HepG2 (cell line): ENCODE data around the gene LIMS2. TPM values are rescaled to one million over a fixed set of nuclear protein-coding genes. Genes with fewer than 3 reads are reported as not detected.

Experiments used
- BCL6 ChIP-seq: IDR thresholded peaks from 2 replicates; pipeline ENCODE4 v1.6.1; 2016; ENCODE audit warnings: missing genetic modification reagents, missing compliant biosample characterization
- DR1 ChIP-seq: sonication (generic); formaldehyde crosslinking; IDR thresholded peaks from 2 replicates; pipeline ENCODE4 v1.8.0; 2021; ENCODE audit warnings: mild to moderate bottlenecking, missing genetic modification reagents, inconsistent platforms
- E2F5 ChIP-seq: sonication (generic); formaldehyde crosslinking; conservative IDR thresholded peaks from 2 replicates; pipeline ENCODE4 v1.4.0; 2020; ENCODE audit warnings: missing genetic modification reagents
- HDAC6 ChIP-seq: fragments of 200-600 bp; sonication (generic); IDR thresholded peaks from 2 replicates; pipeline ENCODE4 v1.7.0; 2017; ENCODE audit warnings: mild to moderate bottlenecking, antibody characterized with exemption, low read length, low read depth
- KDM5B ChIP-seq: sonication (generic); formaldehyde crosslinking; IDR thresholded peaks from 2 replicates; pipeline ENCODE4 v1.4.0; 2020; ENCODE audit warnings: missing genetic modification reagents, mild to moderate bottlenecking, borderline replicate concordance
- MAF1 ChIP-seq: sonication (generic); formaldehyde crosslinking; IDR thresholded peaks from 2 replicates; pipeline ENCODE4 v1.5.0; 2020; ENCODE audit warnings: missing genetic modification reagents, borderline replicate concordance
- MBD4 ChIP-seq: IDR thresholded peaks from 2 replicates; pipeline ENCODE4 v1.6.1; 2012; ENCODE audit warnings: low read length, inconsistent platforms, borderline replicate concordance
- MED1 ChIP-seq: sonication (generic); formaldehyde crosslinking; IDR thresholded peaks from 2 replicates; pipeline ENCODE4 v1.4.0; 2020; ENCODE audit warnings: missing genetic modification reagents
- MXD3 ChIP-seq: IDR thresholded peaks from 2 replicates; pipeline ENCODE4 v1.6.1; 2016; ENCODE audit warnings: mild to moderate bottlenecking, missing biosample characterization, missing genetic modification reagents
- SMAD3 ChIP-seq: sonication (generic); formaldehyde crosslinking; IDR thresholded peaks from 2 replicates; pipeline ENCODE4 v1.4.0; 2020; ENCODE audit warnings: missing genetic modification reagents
- SNAPC2 ChIP-seq: sonication (generic); formaldehyde crosslinking; IDR thresholded peaks from 2 replicates; pipeline ENCODE4 v1.8.1; 2022; ENCODE audit warnings: mild to moderate bottlenecking, missing genetic modification reagents
- TBL1XR1 ChIP-seq: fragments of 150-350 bp; IDR thresholded peaks from 2 replicates; pipeline ENCODE4 v1.6.1; 2014; ENCODE audit warnings: borderline replicate concordance, low read length; ENCODE audit not compliant: partially characterized antibody
- TIGD3 ChIP-seq: sonication (generic); formaldehyde crosslinking; IDR thresholded peaks from 2 replicates; pipeline ENCODE4 v1.5.1; 2020; ENCODE audit warnings: mild to moderate bottlenecking, missing genetic modification reagents, borderline replicate concordance
- ZBTB34 ChIP-seq: sonication (generic); formaldehyde crosslinking; IDR thresholded peaks from 2 replicates; pipeline ENCODE4 v1.8.0; 2022; ENCODE audit warnings: mild to moderate bottlenecking, missing genetic modification reagents
- ZBTB4 ChIP-seq: sonication (generic); formaldehyde crosslinking; IDR thresholded peaks from 2 replicates; pipeline ENCODE4 v1.4.0; 2020; ENCODE audit warnings: missing genetic modification reagents, mild to moderate bottlenecking, borderline replicate concordance
- ZBTB7B ChIP-seq: sonication (generic); formaldehyde crosslinking; IDR thresholded peaks from 2 replicates; pipeline ENCODE4 v1.4.0; 2020; ENCODE audit warnings: missing genetic modification reagents
- ZMAT3 ChIP-seq: sonication (generic); formaldehyde crosslinking; conservative IDR thresholded peaks from 2 replicates; pipeline ENCODE4 v1.7.0; 2021; ENCODE audit warnings: missing genetic modification reagents
- ZNF446 ChIP-seq: sonication (generic); formaldehyde crosslinking; IDR thresholded peaks from 2 replicates; pipeline ENCODE4 v1.5.0; 2020; ENCODE audit warnings: mild to moderate bottlenecking, missing genetic modification reagents
- ZNF839 ChIP-seq: sonication (generic); formaldehyde crosslinking; IDR thresholded peaks from 2 replicates; pipeline ENCODE4 v1.4.0; 2020; ENCODE audit warnings: missing genetic modification reagents, mild to moderate bottlenecking, borderline replicate concordance
- ZSCAN12 ChIP-seq: sonication (generic); formaldehyde crosslinking; IDR thresholded peaks from 2 replicates; pipeline ENCODE4 v1.9.0; 2021; ENCODE audit warnings: mild to moderate bottlenecking, missing genetic modification reagents
- polyA plus RNA-seq, 8 experiments: library from polyadenylated mRNA; depleted of rRNA in 3 of 8; stranded (reverse) in 7 of 8; unstranded in 1 of 8; fragments of >200 nt; fragmentation: Illumina TruSeq in 4 of 8; extraction: Trizol in 4 of 8; gene quantifications; 2 replicates each; pipeline versions ENCODE4 v1.2.1 to v1.2.3, GENCODE V29; 2011 to 2016; ENCODE audit warnings: low read depth in 4 of 8, missing spikeins in 1 of 8, mixed read lengths in 1 of 8; ENCODE audit not compliant: insufficient read depth in 1 of 8
- total RNA-seq, 5 experiments: library from RNA; depleted of rRNA; stranded (reverse); fragments of >200 nt; fragmentation: Illumina TruSeq; extraction: Trizol; gene quantifications; 2 replicates each; pipeline ENCODE4 v1.2.3, GENCODE V29; 2016; ENCODE audit warnings: low read depth in 1 of 5

The LIMS2 gene
- total and polyA plus RNA-seq, 2 of the 13 experiments (the other 11 are each of a cell fraction or from before 2014, with no cell fraction given): 1.0 to 1.9 TPM

GRCh38 chr2:127701193-127701650 lies 25.9 kb upstream of the LIMS2 start, which contains the start of gene SFT2D3 (continued):
- TF ChIP-seq ZBTB7B (peak; percentile 76), TIGD3 (no peak), ZNF839 (CRISPR knock-in tag) (0 out of 2 replicates have a peak, but pooled peaks have one; percentile 44), BCL6 (CRISPR knock-in tag) (peak; percentile 57), ZBTB4 (CRISPR knock-in tag) (peak; percentile 55; the same call in 1 of the 2 replicates), DR1 (CRISPR knock-in tag) (peak; percentile 100), ZNF446 (peak; percentile 95), ZMAT3 (0 out of 2 replicates have a peak, but pooled peaks have one; percentile 14), TBL1XR1 (peak; percentile 10), MED1 (CRISPR knock-in tag) (peak; percentile 70), KDM5B (peak; percentile 80), SMAD3 (CRISPR knock-in tag) (peak; percentile 54; the same call in 1 of the 2 replicates), ZBTB34 (CRISPR knock-in tag) (0 out of 2 replicates have a peak, but pooled peaks have one; percentile 56), ZSCAN12 (peak; percentile 58; the same call in 1 of the 2 replicates), MAF1 (CRISPR knock-in tag) (no peak; the same call in 1 of the 2 replicates), SNAPC2 (no peak), HDAC6 (no peak), MBD4 (no peak), E2F5 (CRISPR knock-in tag) (no peak), MXD3 (CRISPR knock-in tag) (peak; percentile 68; the same call in 1 of the 2 replicates)
